GM19099 (cell line): Measurements from ENCODE around the gene CKAP2L.

Experiments used
- POLR2A ChIP-seq: IDR thresholded peaks from 3 replicates; pipeline ENCODE4 v1.6.1; 2011; ENCODE audit warnings: low read depth; ENCODE audit not compliant: insufficient read length; ENCODE audit errors: extremely low read depth

CKAP2L gene

GRCh38 chr2:112798979-112799975 lies 34.9 kb upstream of the CKAP2L start:
- no peak for TF ChIP-seq POLR2A

GRCh38 chr2:112796486-112796885 lies 32.1 kb upstream of the CKAP2L start:
- TF ChIP-seq POLR2A, result no peak

GRCh38 chr2:112795774-112796173 lies 31.4 kb upstream of the CKAP2L start:
- no peak for TF ChIP-seq POLR2A

GRCh38 chr2:112794841-112795240 lies 30.4 kb upstream of the CKAP2L start:
- no peak for TF ChIP-seq POLR2A

GRCh38 chr2:112794131-112794733 lies 29.8 kb upstream of the CKAP2L start:
- TF ChIP-seq POLR2A, result no peak

- no peak for TF ChIP-seq POLR2A
These were observed 29.1 kb upstream of the CKAP2L start for GRCh38 chr2:112793449-112793978.

GRCh38 chr2:112792419-112792818 lies 28.0 kb upstream of the CKAP2L start:
- no peak for TF ChIP-seq POLR2A

- TF ChIP-seq POLR2A, result no peak
These were observed 27.4 kb upstream of the CKAP2L start for GRCh38 chr2:112791693-112792230.

- no peak for TF ChIP-seq POLR2A
These were observed 26.6 kb upstream of the CKAP2L start for GRCh38 chr2:112791019-112791418.

GRCh38 chr2:112790305-112790704 lies 25.9 kb upstream of the CKAP2L start:
- no peak for TF ChIP-seq POLR2A

- TF ChIP-seq POLR2A, result no peak
These were observed 24.8 kb upstream of the CKAP2L start for GRCh38 chr2:112789186-112789585.

- no peak for TF ChIP-seq POLR2A
These were observed 24.2 kb upstream of the CKAP2L start for GRCh38 chr2:112788653-112789052.

GRCh38 chr2:112787729-112788393 lies 23.5 kb upstream of the CKAP2L start:
- no peak for TF ChIP-seq POLR2A

GRCh38 chr2:112787294-112787693 lies 22.9 kb upstream of the CKAP2L start:
- no peak for TF ChIP-seq POLR2A

GRCh38 chr2:112784199-112785189 lies 20.1 kb upstream of the CKAP2L start, which contains the start of gene IL1A:
Gene IL1A, minus strand, starts transcription at chr2:112784493. Its CDS starts 723 bp downstream, at chr2:112783770.
- peak; percentile 43 for TF ChIP-seq POLR2A
